K562 (cell line): Measurements from ENCODE around the gene WDR91. TPM values are rescaled to one million over a fixed set of nuclear protein-coding genes. Genes with fewer than 3 reads are reported as not detected.

Source experiments
- CREB1 ChIP-seq, 2 experiments: sonication (generic) in 1 of 2; formaldehyde crosslinking in 1 of 2; IDR thresholded peaks; 2 replicates each; pipeline versions ENCODE4 v1.6.1 to v1.8.0; 2012 to 2022; ENCODE audit warnings: inconsistent platforms in 1 of 2, mild to moderate bottlenecking in 1 of 2, missing genetic modification reagents in 1 of 2, moderate library complexity in 1 of 2
- CREBBP ChIP-seq: IDR thresholded peaks from one replicate; pipeline ENCODE4 v1.6.1; 2012; ENCODE audit warnings: low read depth, mild to moderate bottlenecking, control low read depth, inconsistent platforms, low read length
- FOSL1 ChIP-seq: fragments of 200-800 bp; sonication (Bioruptor generic); conservative IDR thresholded peaks from 2 replicates; pipeline ENCODE4 v1.6.1; 2016; ENCODE audit warnings: missing genetic modification characterization, missing compliant biosample characterization
- HDAC3 ChIP-seq: fragments of 450-650 bp; IDR thresholded peaks from 2 replicates; pipeline ENCODE4 v1.6.1; 2018; ENCODE audit warnings: borderline replicate concordance, mild to moderate bottlenecking, moderate library complexity; ENCODE audit not compliant: partially characterized antibody
- HDAC6 ChIP-seq: IDR thresholded peaks from 2 replicates; pipeline ENCODE4 v1.6.1; 2012; ENCODE audit warnings: low read depth, mild to moderate bottlenecking, control low read depth, inconsistent platforms, low read length, moderate library complexity
- KDM4B ChIP-seq, 2 experiments: fragments of 450-650 bp in 1 of 2; sonication (generic) in 1 of 2; IDR thresholded peaks; 2 replicates each; pipeline ENCODE4 v1.6.1; 2016 to 2017; ENCODE audit warnings: borderline replicate concordance in 2 of 2, antibody characterized with exemption in 1 of 2, low read depth in 1 of 2, mild to moderate bottlenecking in 1 of 2
- LARP7 ChIP-seq: fragments of 450-650 bp; IDR thresholded peaks from 2 replicates; pipeline ENCODE4 v1.6.1; 2016
- NR2C2 ChIP-seq, 2 experiments: fragments of 200-800 bp in 1 of 2; sonication (Bioruptor generic) in 1 of 2; sonication (generic) in 1 of 2; formaldehyde crosslinking in 1 of 2; IDR thresholded peaks; 2 replicates each; pipeline versions ENCODE4 v1.6.1 to v1.8.0; 2016 to 2022; ENCODE audit warnings: mild to moderate bottlenecking in 1 of 2, missing compliant biosample characterization in 1 of 2, missing genetic modification characterization in 1 of 2, missing genetic modification reagents in 1 of 2
- NR2F6 ChIP-seq: fragments of 450-650 bp; formaldehyde crosslinking; IDR thresholded peaks from 2 replicates; pipeline ENCODE4 v1.4.0; 2020; ENCODE audit warnings: mild to moderate bottlenecking
- RBM17 ChIP-seq: fragments of 200-400 bp; formaldehyde crosslinking; IDR thresholded peaks from 2 replicates; pipeline ENCODE4 v1.6.1; 2017; ENCODE audit warnings: low read depth, mild to moderate bottlenecking, low read length, borderline replicate concordance
- SRF ChIP-seq, 2 experiments: fragments of 250-450, 450-650 bp in 1 of 2; sonication (Bioruptor Pico) in 1 of 2; sonication (generic) in 1 of 2; formaldehyde crosslinking; IDR thresholded peaks; 2 replicates each; pipeline versions ENCODE4 v1.5.0 to v1.5.1; 2020 to 2022; ENCODE audit warnings: mild to moderate bottlenecking in 1 of 2, missing genetic modification reagents in 1 of 2
- TAF7 ChIP-seq: fragments of 450-650 bp; IDR thresholded peaks from 2 replicates; pipeline ENCODE4 v1.6.1; 2016; ENCODE audit warnings: missing genetic modification characterization, missing compliant biosample characterization
- TCF7 ChIP-seq: sonication (generic); IDR thresholded peaks from 2 replicates; pipeline ENCODE4 v1.6.1; 2016; ENCODE audit warnings: antibody characterized with exemption, borderline replicate concordance
- ZFPM2 ChIP-seq: fragments of 250-450 bp; sonication (Bioruptor Pico); IDR thresholded peaks from 2 replicates; pipeline ENCODE4 v1.5.1; 2022; ENCODE audit warnings: mild to moderate bottlenecking
- polyA plus RNA-seq, 8 experiments: library from polyadenylated mRNA; depleted of rRNA in 4 of 8; stranded (reverse) in 5 of 8; unstranded in 3 of 8; fragments of >200 nt; fragmentation: Nextera tagmentation in 2 of 8; fragmentation: Illumina TruSeq in 1 of 8; extraction: Ambion mirVana in 2 of 8; extraction: Trizol in 1 of 8; gene quantifications; 2 replicates each; pipeline versions ENCODE4 v1.2.1 to v1.2.3, GENCODE V29; 2011 to 2014; ENCODE audit warnings: inconsistent platforms in 1 of 8, missing spikeins in 1 of 8
- total RNA-seq, 7 experiments: library from RNA; depleted of rRNA in 6 of 7; stranded (reverse); fragments of >200 nt in 6 of 7; fragmentation: Illumina TruSeq in 2 of 7; extraction: Trizol in 2 of 7; gene quantifications; 2 replicates each; pipeline versions ENCODE4 v1.2.1 to v1.2.3, GENCODE V29; 2011 to 2021; ENCODE audit warnings: low replicate concordance in 1 of 7
- TF ChIP-seq, protein P1 (sequence below): fragments of 250-450 bp; sonication (Bioruptor Pico); IDR thresholded peaks from 2 replicates; pipeline ENCODE4 v1.8.0; 2021; ENCODE audit warnings: moderate library complexity, mild to moderate bottlenecking, inconsistent platforms
- TF ChIP-seq, protein P2 (sequence below), 3 experiments: fragments of 200-800 bp in 1 of 3; fragments of 250-450 bp in 1 of 3; fragments of 450-650 bp in 1 of 3; sonication (Bioruptor Pico) in 1 of 3; sonication (Bioruptor generic) in 1 of 3; formaldehyde crosslinking in 1 of 3; IDR thresholded peaks; 2 replicates each; pipeline versions ENCODE4 v1.6.1 to v1.8.0; 2016 to 2022; ENCODE audit warnings: mild to moderate bottlenecking in 2 of 3, missing genetic modification characterization in 2 of 3, missing compliant biosample characterization in 1 of 3, moderate library complexity in 1 of 3
- TF ChIP-seq, protein P3 (sequence below): fragments of 250-450 bp; sonication (Bioruptor Pico); IDR thresholded peaks from 2 replicates; pipeline ENCODE4 v1.5.0; 2021; ENCODE audit warnings: mild to moderate bottlenecking, moderate library complexity

Gene WDR91
- total and polyA plus RNA-seq, 9 of the 15 experiments (the other 6 are each of a cell fraction or from before 2014, with no cell fraction given), result 1.9 to 18.2 (median 9.8) TPM

DNA sequence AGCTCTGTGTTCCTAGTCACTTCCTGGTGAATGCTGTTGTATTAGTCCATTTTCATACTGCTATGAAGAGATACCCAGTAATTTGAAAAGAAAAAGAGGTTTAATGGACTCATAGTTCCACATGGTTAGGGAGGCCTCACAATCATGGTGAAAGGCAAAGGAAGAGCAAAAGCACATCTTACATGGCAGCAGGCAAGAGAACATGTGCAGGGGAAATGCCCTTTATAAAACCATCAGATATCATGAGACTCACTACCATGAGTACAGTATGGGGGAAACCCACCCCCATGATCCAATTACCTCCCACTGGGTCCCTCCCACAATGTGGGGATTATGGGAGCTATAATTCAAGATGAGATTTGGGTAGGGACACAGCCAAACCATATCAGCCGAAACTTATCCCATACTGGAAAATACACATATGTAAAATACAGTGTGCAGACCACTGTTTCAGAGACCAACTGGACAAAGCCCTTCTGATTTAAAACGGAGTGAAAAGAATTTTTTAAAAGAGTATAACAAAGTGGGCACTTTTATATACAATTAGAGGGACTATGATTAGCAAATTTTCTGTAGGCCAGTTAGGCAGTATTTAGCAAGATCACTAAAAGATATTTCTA is 48.8 kb downstream of the WDR91 start (continued):
- TF ChIP-seq CREBBP (no peak), HDAC6 (no peak), NR2F6 (CRISPR knock-in tag) (no peak), NR2C2 (CRISPR knock-in tag; IDR thresholded peaks at IDR 0.05) (no peak), NR2C2 (tag; IDR thresholded peaks at IDR 0.05) (no peak), KDM4B (IDR thresholded peaks at IDR 0.05; ENCODE audit: borderline replicate concordance in 2 of 2, low read depth in 1 of 2) (no peak), HDAC3 (no peak), TCF7 (no peak), RBM17 (no peak), ZFPM2 (CRISPR knock-in tag) (no peak), SRF (CRISPR knock-in tag; IDR thresholded peaks at IDR 0.05) (no peak), TAF7 (tag) (no peak), CREB1 (IDR thresholded peaks at IDR 0.05) (no peak), CREB1 (CRISPR knock-in tag; IDR thresholded peaks at IDR 0.05) (no peak), FOSL1 (tag) (no peak), LARP7 (no peak)
- TF ChIP-seq, protein P1, sequence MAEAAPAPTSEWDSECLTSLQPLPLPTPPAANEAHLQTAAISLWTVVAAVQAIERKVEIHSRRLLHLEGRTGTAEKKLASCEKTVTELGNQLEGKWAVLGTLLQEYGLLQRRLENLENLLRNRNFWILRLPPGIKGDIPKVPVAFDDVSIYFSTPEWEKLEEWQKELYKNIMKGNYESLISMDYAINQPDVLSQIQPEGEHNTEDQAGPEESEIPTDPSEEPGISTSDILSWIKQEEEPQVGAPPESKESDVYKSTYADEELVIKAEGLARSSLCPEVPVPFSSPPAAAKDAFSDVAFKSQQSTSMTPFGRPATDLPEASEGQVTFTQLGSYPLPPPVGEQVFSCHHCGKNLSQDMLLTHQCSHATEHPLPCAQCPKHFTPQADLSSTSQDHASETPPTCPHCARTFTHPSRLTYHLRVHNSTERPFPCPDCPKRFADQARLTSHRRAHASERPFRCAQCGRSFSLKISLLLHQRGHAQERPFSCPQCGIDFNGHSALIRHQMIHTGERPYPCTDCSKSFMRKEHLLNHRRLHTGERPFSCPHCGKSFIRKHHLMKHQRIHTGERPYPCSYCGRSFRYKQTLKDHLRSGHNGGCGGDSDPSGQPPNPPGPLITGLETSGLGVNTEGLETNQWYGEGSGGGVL, result no peak
- TF ChIP-seq, protein P2, sequence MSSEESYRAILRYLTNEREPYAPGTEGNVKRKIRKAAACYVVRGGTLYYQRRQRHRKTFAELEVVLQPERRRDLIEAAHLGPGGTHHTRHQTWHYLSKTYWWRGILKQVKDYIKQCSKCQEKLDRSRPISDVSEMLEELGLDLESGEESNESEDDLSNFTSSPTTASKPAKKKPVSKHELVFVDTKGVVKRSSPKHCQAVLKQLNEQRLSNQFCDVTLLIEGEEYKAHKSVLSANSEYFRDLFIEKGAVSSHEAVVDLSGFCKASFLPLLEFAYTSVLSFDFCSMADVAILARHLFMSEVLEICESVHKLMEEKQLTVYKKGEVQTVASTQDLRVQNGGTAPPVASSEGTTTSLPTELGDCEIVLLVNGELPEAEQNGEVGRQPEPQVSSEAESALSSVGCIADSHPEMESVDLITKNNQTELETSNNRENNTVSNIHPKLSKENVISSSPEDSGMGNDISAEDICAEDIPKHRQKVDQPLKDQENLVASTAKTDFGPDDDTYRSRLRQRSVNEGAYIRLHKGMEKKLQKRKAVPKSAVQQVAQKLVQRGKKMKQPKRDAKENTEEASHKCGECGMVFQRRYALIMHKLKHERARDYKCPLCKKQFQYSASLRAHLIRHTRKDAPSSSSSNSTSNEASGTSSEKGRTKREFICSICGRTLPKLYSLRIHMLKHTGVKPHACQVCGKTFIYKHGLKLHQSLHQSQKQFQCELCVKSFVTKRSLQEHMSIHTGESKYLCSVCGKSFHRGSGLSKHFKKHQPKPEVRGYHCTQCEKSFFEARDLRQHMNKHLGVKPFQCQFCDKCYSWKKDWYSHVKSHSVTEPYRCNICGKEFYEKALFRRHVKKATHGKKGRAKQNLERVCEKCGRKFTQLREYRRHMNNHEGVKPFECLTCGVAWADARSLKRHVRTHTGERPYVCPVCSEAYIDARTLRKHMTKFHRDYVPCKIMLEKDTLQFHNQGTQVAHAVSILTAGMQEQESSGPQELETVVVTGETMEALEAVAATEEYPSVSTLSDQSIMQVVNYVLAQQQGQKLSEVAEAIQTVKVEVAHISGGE (CRISPR knock-in tag; IDR thresholded peaks at IDR 0.05), result no peak
- TF ChIP-seq, protein P3, sequence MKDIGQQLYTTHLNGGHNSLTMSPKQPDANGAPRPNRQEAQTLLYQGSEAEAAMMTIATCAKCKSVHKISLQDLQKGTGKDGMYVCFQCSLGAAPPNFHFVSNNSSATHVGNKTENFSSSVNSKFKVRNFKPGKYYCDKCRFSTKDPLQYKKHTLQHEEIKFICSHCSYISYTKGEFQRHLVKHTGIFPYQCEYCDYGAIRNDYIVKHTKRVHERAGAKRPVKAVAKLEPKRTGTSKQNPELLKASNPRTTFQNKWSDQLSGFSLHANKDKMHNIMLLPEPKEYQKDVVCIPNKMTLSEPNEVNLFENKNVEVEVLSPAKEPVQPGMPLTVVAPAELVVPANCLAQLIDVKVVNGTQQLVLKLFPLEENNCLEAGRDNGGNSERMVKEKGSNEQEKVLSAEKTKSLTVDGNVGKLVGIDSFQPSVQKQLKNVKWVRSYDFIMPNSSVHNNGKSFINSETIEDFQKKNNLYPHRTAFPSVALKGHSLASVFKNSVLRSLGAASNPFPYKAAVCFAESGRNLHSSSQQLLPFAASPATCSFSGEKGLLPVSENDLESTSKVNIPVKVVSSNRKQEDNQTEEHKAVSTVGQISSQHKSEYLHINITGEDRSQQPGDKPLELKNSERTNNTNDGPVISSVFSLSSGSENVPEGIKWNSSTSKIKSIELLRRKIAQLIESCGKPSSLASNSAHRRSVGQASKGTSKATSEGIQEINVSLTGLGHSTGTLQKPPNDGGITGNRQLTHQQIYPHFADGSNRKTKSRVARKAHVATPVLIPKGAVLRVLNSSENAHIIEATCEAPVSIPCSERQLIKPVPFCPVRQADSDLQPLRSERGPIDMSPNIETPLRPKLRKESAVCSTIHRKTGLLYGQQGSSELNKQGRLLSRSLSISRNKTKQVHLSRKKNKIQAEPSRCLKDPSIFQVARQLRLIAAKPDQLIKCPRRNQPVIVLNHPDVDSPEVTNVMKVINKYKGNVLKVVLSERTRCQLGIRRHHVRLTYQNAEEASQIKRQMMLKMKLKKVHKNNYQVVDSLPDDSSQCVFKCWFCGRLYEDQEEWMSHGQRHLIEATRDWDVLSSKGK (CRISPR knock-in tag), result no peak
